ENCODE results near the gene SCAF1.
A peak's percentile ranks its signal among the peaks of the same experiment; 100 is the strongest.

Gene SCAF1

DNA sequence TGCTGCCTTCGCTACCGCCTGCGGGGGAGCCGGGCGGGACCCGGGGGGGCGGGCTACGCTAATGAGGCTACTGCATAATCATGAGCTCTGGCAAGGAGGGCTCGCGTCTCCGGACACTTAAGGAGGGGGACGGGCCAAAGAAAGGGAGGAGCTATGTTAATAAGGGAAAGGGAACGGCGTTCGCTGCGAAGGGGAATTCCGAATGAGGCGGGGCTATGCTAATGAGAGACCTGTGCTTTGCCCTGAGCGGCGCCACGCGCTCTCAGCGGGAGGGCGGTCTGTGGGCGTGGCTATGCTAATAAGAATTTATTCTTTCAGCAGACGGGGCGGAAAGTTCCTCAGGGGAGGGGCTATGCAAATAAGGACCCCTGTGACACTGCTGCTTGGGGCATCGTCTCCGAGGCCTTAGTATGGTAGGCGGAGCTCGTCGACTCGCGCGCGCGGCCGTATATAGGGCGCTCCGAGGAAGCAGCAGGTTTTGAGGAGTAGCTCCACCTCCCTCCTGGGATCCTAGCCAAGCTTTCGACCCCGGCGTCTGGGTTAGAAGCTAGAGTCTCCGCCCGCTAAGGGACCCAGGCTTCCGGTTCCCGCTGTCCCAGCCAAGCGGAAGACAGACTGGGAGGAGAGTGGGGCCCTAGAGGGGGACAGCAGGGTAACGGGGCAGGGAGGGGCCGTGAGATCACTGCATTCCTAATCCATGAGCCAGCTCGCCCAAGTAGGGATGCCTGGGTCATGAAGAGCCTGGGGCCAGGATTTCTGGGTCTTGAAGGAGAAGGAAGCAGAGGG is 1.7 kb upstream of the SCAF1 start, which contains the start of gene RRAS:
Gene RRAS, minus strand, starts transcription at position 31 of the 786 bp plus-strand sequence. CDS start 45 bp downstream, outside the sequence.
- DNase-seq (ENCODE audit: insufficient read length, low spot score) = peak; percentile 95
- FAIRE-seq = peak; percentile 97

- DNase-seq (ENCODE audit: insufficient read length, low spot score) = no peak
- FAIRE-seq = no peak
These were observed 555 bp downstream of the SCAF1 start for GRCh38 chr19:49642492-49643035.

- no peak for FAIRE-seq
These were observed 1.5 kb downstream of the SCAF1 start for GRCh38 chr19:49643466-49643865.

DNA sequence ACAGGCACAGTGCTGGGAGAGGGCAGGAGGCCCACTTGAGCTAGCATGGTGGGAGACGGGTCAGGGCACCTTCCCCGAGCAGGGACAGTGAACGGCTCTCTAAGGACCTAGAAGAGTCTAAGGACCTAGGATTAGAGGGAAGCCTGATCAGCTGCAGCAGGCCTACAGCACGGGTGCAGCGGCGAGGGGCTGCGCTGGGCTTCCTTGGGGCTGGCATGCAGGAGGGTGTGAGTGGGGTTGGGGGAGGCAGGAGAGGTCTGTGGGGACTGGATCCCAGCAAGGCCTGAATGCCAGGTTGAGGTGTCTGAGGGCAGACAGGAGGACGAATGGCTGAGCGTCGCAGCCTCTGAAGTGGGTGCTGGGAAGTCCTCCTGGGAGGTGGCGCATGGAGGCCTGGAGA is 3.6 kb downstream of the SCAF1 start:
- DNase-seq (ENCODE audit: insufficient read length, low spot score) (no peak), FAIRE-seq (no peak)

More at GRCh38 chr19:49643466-49643865, 1.5 kb downstream of the SCAF1 start:
- no peak for DNase-seq (ENCODE audit: insufficient read length, low spot score)

DNA sequence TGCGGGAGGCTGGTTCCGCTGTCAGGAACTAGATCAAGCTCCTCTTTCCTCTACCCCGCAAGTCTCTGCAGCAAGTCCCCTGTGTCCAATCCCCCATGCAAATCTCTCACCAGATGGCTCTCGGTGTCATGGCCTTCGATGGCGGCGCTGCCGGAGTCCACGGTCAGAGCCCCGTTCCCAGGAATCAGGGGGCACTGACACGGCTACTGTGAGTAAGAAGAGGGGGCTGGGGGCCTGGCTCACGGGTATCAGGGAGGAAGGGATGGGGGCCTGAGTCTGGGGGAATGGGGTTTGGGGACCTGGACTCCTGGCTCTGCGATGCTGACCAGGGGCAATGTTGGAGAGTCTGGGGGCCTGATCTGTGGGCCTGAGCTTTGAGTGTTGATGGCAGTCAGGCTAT is 4.0 kb downstream of the SCAF1 start:
- no peak for DNase-seq (ENCODE audit: insufficient read length, low spot score)

GRCh38 chr19:49646586-49646985 is 4.6 kb downstream of the SCAF1 start:
- DNase-seq (ENCODE audit: insufficient read length, low spot score) (no peak), FAIRE-seq (no peak)

More for the DNA sequence above, 4.0 kb downstream of the SCAF1 start:
- no peak for FAIRE-seq

GRCh38 chr19:49651029-49651819 is 9.2 kb downstream of the SCAF1 start:
- no peak for FAIRE-seq
- no peak for DNase-seq (ENCODE audit: insufficient read length, low spot score)

GRCh38 chr19:49651820-49652550 is 10.0 kb downstream of the SCAF1 start:
- no peak for DNase-seq (ENCODE audit: insufficient read length, low spot score)
- no peak for FAIRE-seq

- DNase-seq (ENCODE audit: insufficient read length, low spot score) (no peak), FAIRE-seq (no peak)
These were observed 10.8 kb downstream of the SCAF1 start for GRCh38 chr19:49652551-49653465.

GRCh38 chr19:49653466-49653806 is 11.4 kb downstream of the SCAF1 start:
- DNase-seq (ENCODE audit: insufficient read length, low spot score) = no peak
- no peak for FAIRE-seq

- no peak for FAIRE-seq
- no peak for DNase-seq (ENCODE audit: insufficient read length, low spot score)
These were observed 12.6 kb downstream of the SCAF1 start for GRCh38 chr19:49654581-49654980.

- DNase-seq (ENCODE audit: insufficient read length, low spot score) (no peak), FAIRE-seq (no peak)
These were observed 13.8 kb downstream of the SCAF1 start for GRCh38 chr19:49655570-49656455.

DNA sequence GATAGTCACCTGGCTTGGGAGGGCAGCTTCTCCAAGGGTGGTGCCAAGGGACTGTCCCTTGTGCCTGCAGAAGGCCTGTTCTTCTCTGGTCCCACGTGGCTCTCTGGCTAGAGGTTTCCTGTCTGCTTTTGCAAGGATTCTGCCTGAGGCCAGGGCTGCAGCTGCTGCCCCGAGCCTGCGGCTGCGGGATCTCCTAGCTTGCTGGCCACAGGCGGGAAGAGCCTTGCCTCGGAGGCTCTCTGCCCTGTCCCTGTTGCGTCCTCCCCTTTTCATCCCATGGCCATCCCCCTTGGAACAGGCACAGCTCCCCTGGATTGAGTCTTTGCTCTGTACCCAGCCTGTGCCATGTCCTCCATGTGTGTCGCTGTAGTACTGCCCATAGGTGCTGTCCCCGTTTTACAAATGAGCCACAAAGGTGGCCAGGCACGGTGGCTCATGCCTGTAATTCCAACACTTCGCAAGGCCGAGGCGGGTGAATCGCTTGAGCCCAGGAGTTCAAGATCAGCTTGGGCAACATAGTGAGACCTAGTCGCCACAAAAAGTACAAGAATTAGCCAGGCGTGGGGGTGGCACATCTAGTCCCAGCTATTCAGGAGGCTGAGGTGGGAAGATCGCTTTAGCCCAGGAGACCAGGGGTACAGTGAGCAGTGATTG is 14.6 kb downstream of the SCAF1 start:
- FAIRE-seq (no peak), DNase-seq (ENCODE audit: insufficient read length, low spot score) (no peak)

GRCh38 chr19:49657493-49658138 is 15.6 kb downstream of the SCAF1 start:
- no peak for DNase-seq (ENCODE audit: insufficient read length, low spot score)
- FAIRE-seq = no peak

GRCh38 chr19:49658139-49658517 is 16.1 kb downstream of the SCAF1 start:
- FAIRE-seq (no peak), DNase-seq (ENCODE audit: insufficient read length, low spot score) (no peak)

- DNase-seq (ENCODE audit: insufficient read length, low spot score) (no peak), FAIRE-seq (no peak)
These were observed 16.8 kb downstream of the SCAF1 start for GRCh38 chr19:49658566-49659442.
